KBM-7 (cell line): ENCODE data around the gene CFAP45.
A peak's percentile ranks its signal among the peaks of the same experiment; 100 is the strongest.
"Not testable (repeated sequence)": the region's sequence is repeated elsewhere in the genome, so short reads cannot be mapped to it uniquely, and the experiment has no call there.

Experiments used
- DNase-seq: peaks from one replicate; pipeline ENCODE4 v3.0.0-alpha.2; 2015
- in situ Hi-C: fragments of 300-500 bp; cut with MboI; formaldehyde crosslinking; loops from 2 replicates; pipeline ENCODE4 v1.14.3; 2020; ENCODE audit warnings: low sequenced_read_pairs, low pct_unique_long_range_greater_than_20kb, mixed read lengths

CFAP45 gene

DNA sequence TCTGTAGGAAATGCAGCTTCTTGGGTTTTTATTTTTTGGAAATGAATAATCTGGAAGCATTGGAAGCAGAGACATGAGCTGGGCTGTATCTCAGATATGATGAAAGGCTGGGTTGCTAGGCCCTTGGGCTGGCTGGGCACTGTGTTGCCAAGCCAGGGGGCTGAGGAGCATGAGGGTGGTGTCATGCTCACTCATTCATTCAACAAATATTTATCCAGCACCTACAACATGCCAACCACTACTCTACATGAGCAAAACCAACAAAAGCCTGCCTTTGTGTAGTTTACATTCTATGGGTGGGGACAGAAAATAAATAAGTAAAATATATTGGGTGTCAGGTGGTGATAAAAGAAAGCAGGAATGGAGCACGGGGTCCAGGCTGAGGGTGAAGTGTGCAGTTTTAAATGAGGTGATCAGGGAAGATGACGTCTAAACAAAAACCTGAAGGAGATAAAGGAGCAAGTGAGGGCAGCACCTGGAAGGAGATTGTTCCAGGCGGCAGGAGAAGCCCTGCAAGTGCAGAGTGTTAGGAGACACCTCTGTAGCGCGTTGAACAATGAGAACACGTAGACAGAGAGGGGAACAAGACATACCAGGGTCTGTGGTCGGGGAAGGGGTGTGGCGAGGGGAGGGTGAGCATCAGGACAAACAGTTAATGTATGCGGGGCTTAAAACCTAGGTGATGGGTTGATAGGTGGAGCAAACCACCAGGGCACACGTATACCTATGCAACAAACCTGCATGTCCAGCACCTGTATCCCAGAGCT lies 14.5 kb upstream of the CFAP45 start:
- in situ Hi-C loops, result no loop called here
- no peak for DNase-seq

DNA sequence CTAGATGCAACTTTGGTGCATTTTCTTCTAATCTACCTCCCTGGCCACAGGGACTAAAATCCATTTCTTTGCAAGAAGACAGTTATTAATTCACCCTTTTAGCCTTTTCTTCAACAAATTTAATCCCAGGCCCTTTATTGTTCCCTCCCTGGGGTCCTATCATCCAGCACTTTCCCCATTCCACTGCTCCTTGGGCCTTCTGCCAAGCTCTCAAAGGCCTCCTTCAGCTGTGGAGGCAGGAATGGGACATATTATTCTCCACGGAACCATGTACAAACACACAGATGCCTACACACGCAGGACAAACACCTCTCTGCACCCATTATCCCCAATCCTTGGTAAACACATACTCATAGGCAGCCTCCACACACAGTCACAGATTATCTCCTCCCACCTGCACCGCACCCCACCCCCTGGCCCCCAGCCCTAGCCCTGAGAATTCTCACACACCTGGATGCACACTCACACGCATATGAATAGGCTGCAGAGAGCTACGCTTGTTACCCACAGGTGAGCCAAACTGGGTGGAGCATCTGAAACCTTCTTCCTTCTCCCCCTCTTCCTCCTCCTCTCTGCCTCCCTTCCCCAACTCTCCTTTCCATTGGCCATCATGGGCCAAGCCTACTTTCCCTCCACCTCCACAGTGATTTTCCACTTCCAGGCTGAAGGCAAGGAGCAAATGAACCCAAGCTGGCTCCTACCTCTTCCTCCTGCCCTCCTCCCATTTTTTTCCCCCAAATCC lies 13.7 kb upstream of the CFAP45 start:
- DNase-seq, result no peak
- in situ Hi-C loops, result no loop called here

DNA sequence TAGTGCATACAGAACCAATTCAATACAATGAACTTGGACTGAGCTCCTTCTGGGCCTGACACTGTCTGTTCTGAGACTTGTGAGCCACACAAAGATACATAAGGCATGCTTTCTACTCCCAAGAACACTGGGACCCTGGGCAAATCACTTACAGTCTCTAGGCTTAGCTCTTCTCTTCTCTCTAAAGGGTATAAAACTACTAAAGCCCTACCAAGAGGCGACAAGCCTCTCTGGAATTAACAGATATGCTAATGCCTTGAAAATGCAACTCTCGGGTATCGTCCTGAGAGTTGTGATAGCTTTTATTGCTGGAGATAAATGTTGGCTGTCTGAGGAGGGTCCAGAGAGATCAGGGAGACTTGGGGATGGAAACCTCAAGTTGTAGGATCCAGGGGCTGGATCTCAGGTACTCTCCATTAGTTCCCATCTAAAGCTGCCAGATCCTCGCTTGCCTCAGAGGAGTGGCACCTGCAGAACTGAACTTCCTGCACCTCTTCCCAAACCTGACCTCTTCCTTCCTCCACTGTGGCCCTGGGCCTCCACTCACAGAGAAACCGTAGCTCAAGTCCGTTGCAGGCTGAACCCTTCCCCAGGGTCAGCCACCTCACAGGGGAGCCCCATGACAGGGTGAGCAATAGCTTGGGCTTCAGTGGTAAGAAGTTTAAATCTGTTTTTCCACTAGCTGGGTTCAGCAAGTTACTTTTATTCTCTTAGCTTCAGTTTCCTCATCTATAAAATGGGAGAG lies 11.5 kb upstream of the CFAP45 start:
- DNase-seq, result no peak
- in situ Hi-C loops, result no loop called here

DNA sequence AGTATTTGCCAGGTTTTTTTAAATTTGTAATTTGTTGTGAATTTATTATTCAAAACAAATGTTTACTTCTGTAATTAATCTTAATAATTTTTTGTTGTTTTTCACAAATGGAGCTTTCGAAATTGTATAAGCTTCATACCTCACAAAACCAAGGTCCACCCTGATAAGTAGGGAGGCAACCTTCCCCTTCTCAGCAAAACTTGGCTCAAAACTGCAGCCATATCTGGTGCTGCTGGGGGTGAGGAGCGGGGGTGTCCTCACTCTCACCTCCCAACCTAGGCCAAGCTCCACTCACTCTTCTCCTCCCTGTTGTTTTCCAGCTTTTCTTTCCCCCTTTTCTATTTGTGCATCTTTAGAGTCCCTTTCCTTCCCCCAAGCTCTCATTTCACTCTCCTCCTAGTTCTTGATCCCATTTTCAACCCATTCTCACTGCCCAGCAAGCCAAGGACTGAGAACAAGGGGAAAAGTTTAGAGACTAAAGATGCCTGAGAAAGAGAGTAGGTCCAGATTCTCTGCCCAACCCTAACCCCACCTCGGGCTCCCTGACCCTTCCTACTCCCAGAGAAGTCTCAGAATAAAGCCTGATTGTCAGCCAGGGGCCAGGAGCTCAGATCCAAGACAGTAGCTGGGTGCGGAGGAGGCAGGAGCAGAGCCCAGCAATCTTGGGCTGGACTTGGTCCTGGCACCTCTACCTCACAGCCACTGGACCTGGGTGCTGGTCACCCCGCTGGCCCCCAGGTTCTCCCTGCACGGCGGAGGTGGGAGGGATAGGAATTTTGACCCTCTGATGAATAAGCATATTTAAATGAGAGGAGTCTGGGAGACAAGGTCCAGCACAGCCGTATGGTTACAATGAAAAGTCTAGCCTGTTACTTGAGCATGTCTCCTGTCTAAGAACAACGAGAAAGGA lies 8.3 kb upstream of the CFAP45 start:
- no peak for DNase-seq
- in situ Hi-C loops, result no loop called here

- in situ Hi-C loops, result no loop called here
- no peak for DNase-seq
Measured at GRCh38 chr1:159906960-159907359, 7.0 kb upstream of the CFAP45 start.

DNA sequence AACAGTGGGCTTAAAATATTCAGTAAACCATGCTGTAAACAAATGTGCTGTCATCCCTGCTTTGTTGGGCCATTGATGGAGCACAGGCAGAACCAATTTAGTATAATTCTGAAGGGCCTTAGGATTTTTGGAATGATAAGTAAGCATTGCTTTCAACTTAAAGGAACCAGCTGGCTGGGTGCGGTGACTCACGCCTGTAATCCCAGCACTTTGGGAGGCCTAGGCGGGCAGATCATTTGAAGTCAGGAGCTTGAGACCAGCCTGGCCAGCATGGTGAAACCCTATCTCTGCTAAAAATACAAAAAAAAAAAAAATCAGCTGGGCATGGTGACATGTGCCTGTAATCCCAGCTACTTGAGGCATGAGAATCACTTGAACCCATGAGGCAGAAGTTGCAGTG lies 4.1 kb upstream of the CFAP45 start:
- in situ Hi-C loops, DNase-seq: not testable (repeated sequence)

DNA sequence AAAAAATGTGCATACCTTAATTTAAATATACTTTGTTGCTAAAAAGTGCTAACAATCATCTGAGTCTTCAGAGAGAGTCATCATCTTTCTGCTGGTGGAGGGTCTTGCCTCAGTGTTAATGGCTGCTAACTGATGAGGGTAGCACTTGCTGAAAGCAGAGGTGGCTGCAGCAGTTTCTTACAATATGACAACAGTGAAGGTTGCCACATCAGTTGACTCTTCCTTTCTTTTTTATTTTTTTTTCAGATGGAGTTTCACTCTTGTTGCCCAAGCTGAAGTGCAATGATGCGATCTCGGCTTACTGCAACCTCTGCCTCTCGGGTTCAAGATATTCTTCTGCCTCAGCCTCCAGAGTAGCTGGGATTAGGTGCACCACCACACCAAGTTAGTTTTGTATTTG lies 2.6 kb upstream of the CFAP45 start:
- no peak for DNase-seq
- in situ Hi-C loops, result no loop called here

DNA sequence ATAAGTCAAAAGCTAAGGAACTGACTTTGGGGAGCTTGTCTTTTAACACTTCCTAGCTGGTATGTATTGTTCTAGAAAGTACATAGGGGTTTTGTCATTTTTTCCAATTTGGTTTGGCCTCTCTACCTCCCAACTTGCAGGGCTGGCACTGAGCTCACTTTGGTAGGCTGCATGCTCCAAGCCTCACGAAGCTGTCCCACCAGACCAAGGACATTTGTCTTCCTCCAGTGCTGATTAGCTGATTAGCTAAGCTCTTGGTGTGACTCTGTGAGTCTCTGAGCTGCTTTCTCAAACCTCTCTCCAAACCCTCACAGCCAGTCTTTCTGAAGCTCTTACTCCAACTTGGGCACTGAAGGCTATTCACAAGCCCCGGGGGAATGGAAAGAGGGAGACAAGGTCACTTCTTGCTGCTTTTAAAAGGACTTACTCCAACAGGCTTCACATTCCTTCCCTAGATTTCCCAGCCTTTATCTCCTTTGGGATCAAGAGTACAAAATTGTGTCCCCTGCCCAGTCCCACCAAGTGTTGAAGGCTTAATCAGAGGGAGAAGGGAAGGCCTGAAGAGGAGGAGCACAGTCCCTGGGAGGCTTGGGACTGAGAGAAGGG lies 893 bp upstream of the CFAP45 start:
- DNase-seq, result no peak
- in situ Hi-C loops, result no loop called here

- in situ Hi-C loops, result loop anchor here (10.0 kb wide), 1 partner anchor 105 kb away; no protein-coding TSS in a partner anchor
- not testable (repeated sequence) for DNase-seq
Measured at GRCh38 chr1:159899634-159900033, 331 bp downstream of the CFAP45 start.

DNA sequence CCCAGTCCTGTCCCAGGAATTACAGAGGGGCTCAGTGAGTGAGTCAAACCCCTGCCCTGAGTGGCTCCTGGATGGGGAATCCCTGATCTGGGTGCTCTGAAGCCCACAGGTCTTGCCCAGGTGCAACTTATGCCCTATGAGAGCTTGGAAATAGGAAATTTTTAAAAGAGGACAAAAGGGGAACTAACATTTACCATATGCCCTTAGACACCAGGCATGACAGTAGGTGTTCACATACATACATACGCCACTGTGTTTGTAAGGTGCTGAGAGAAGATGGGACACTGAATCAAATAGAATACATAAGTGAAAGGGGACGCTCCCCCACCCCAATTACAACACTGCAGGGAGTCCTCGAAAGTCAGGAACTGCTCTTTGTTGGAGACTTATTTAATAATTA lies 1.4 kb downstream of the CFAP45 start:
- in situ Hi-C loops, result loop anchor here (10.0 kb wide), 1 partner anchor 104 kb away; no protein-coding TSS in a partner anchor
- DNase-seq, result no peak

DNA sequence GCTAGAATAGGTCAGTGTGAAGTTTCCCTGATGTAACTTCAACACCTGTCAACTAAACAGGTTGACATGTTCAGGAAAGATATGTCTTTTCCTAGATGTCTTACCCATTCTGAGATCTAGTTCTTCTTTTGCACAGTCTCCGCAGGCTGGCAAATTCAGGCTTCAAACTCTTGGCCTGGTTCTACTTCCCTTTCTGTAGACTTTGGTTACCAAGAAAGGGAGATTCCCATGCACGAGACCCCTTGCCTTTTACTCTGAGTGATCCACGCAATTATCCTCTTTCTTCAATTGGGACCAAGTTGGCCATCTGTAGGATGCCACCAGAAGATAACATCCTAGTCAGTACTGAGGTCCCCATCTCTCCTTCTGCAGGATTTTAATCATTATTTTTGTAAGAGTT lies 2.0 kb downstream of the CFAP45 start:
- DNase-seq, result no peak
- in situ Hi-C loops, result loop anchor here (10.0 kb wide), 1 partner anchor 103 kb away; no protein-coding TSS in a partner anchor

DNA sequence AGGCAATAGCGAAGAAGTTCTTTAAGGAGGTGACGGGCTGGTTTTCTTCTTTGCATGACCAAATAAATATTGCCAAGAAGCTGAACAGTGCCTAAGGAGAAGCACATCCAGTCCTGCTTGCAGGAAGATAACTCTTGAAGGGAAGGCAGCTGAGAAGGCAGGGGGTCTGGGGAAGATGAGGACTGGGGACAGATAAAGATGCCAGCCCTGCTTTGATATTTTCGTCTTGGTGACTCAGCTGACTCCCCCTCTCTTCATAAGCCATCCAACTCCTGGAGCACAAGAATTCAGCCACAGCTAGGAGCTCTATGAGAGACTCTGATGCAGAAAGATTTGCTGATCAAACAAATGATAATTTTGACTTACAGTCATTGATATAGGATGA lies 3.4 kb downstream of the CFAP45 start:
- no peak for DNase-seq
- in situ Hi-C loops, result loop anchor here (10.0 kb wide), 1 partner anchor 102 kb away; no protein-coding TSS in a partner anchor

- in situ Hi-C loops, result loop anchor here (10.0 kb wide), 1 partner anchor 101 kb away; no protein-coding TSS in a partner anchor
- no peak for DNase-seq
Measured at GRCh38 chr1:159895836-159896545, 4.0 kb downstream of the CFAP45 start.

GRCh38 chr1:159895286-159895685 lies 4.7 kb downstream of the CFAP45 start:
- in situ Hi-C loops, result loop anchor here (10.0 kb wide), 1 partner anchor 100 kb away; no protein-coding TSS in a partner anchor
- no peak for DNase-seq

GRCh38 chr1:159892944-159893343 lies 7.0 kb downstream of the CFAP45 start:
- in situ Hi-C loops, result loop anchor here (10.0 kb wide), 1 partner anchor 98 kb away; no protein-coding TSS in a partner anchor
- no peak for DNase-seq

- in situ Hi-C loops, result loop anchor here (10.0 kb wide), 1 partner anchor 97 kb away; no protein-coding TSS in a partner anchor
- peak; percentile 79 for DNase-seq
Measured at GRCh38 chr1:159891275-159892157, 8.4 kb downstream of the CFAP45 start.

DNA sequence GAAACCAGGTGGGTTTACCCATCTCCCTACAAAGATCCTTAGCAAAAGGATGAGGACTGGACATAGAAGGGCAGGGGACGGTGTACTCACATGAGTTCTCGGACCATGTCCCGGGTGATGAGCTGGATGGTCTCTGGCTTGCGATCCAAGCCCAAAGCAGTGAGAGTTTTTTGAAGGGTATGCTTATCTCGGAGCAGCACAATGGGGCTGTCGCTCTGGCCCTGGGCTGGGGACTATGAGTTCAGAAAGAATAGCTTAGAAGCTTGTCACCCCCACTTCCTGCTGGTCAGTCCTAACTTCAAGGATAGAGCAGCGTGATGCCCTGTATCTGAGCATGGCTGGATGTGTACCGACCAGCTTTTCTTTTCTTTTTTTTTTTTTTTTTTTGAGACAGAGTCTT lies 9.6 kb downstream of the CFAP45 start:
- in situ Hi-C loops, result loop anchor here (10.0 kb wide), 1 partner anchor 96 kb away; no protein-coding TSS in a partner anchor
- DNase-seq, result no peak
